ENCODE data around the gene LAMA1. TPM values are rescaled to one million over a fixed set of nuclear protein-coding genes. Genes with fewer than 3 reads are reported as not detected.

The LAMA1 gene
- total RNA-seq, 1 experiment from 2014 or later: not detected

DNA sequence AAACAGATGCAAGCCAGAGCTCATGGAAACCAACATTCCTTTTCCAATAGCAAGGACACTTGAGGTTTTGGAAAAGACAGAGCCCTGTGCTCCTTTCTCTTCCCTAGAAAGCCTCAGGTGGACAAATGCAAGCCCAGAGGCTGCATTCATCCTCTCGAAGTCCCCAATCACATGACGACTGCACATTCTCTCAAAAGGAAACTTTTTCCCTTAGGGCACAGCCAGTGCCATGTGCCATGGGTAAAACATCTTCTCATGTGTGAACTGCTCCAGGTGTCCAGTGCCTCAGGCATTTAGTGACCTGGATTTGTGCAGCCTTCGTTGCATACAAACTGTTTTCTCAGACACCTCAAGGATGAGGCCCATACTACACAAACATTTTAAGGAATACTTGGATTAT lies 140.7 kb downstream of the LAMA1 start:
- H3K36me3 ChIP-seq (ENCODE audit: low read depth, low read length): no peaks in the 10 kb centered on the region
- DNase-seq (no peak), ATAC-seq (no peak)
- H3K79me2 ChIP-seq (ENCODE audit: low read length): no peaks in the 10 kb centered on the region
- H3K9me3 ChIP-seq (ENCODE audit: low read length): no peaks in the 10 kb centered on the region
- intact Hi-C loops (cut with micrococcal nuclease): no loop called here
- H3K27me3 ChIP-seq (ENCODE audit: low read length): peaks cover 60% of the 10 kb centered on the region
- no peaks in the 10 kb centered on the region for H3K4me1 ChIP-seq (ENCODE audit: insufficient read depth, low read length)
- no peaks in the 10 kb centered on the region for H3F3A ChIP-seq (ENCODE audit: low read length, unreplicated experiment)
- H3K4me3 ChIP-seq (ENCODE audit: low read length): no peak overlapping the region
- ChIA-PET CTCF (no interaction called here), POLR2A (ENCODE audit: unreplicated experiment) (no interaction called here)
- no peak overlapping the region for H3K4me2 ChIP-seq (ENCODE audit: low read length)
- BruUV-seq (replicated peaks): no TSS peak
- H3K9ac ChIP-seq (ENCODE audit: low read length): no peak overlapping the region
- TF ChIP-seq, protein P1, sequence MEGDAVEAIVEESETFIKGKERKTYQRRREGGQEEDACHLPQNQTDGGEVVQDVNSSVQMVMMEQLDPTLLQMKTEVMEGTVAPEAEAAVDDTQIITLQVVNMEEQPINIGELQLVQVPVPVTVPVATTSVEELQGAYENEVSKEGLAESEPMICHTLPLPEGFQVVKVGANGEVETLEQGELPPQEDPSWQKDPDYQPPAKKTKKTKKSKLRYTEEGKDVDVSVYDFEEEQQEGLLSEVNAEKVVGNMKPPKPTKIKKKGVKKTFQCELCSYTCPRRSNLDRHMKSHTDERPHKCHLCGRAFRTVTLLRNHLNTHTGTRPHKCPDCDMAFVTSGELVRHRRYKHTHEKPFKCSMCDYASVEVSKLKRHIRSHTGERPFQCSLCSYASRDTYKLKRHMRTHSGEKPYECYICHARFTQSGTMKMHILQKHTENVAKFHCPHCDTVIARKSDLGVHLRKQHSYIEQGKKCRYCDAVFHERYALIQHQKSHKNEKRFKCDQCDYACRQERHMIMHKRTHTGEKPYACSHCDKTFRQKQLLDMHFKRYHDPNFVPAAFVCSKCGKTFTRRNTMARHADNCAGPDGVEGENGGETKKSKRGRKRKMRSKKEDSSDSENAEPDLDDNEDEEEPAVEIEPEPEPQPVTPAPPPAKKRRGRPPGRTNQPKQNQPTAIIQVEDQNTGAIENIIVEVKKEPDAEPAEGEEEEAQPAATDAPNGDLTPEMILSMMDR (conservative IDR thresholded peaks at IDR 0.05; ENCODE audit: low read depth, low read length): no peak
- TF ChIP-seq EZH2 (IDR thresholded peaks at IDR 0.05; ENCODE audit: low read length, unreplicated experiment): no peak
- TF ChIP-seq EZH2phosphoT487 (IDR thresholded peaks at IDR 0.05; ENCODE audit: borderline replicate concordance, low read length): no peak
- H3K9me2 ChIP-seq (replicated peaks; ENCODE audit: low read length): no peaks in the 10 kb centered on the region
- no peak overlapping the region for H2AFZ ChIP-seq (ENCODE audit: low read length)
- no peak overlapping the region for H3K27ac ChIP-seq (ENCODE audit: low read length)
- no peaks in the 10 kb centered on the region for H4K20me1 ChIP-seq (ENCODE audit: low read length)

DNA sequence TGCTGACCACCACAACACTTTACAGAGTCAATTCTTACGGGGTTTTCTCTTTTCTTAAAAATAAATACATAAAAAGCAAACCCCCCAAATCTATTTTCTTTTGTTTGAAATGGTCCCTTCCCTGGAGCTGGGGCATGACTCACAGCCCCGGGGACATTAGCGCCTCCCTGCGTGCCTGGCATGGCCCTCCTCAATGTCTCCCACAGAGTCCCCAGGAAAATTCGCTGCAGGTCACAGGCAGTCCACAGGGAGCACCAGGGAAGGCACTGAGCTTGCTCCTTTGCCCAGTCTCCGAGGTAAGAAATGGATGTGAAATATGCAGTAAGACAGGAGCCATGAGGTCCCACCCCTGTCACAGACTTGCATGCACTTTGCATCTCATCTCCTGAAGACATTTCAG lies 142.5 kb downstream of the LAMA1 start:
- Histone ChIP-seq H4K20me1 (ENCODE audit: low read length) (no peaks in the 10 kb centered on the region), H3K4me1 (ENCODE audit: insufficient read depth, low read length) (no peaks in the 10 kb centered on the region), H3F3A (ENCODE audit: low read length, unreplicated experiment) (no peaks in the 10 kb centered on the region), H3K4me3 (ENCODE audit: low read length) (no peak overlapping the region), H3K27ac (ENCODE audit: low read length) (no peak overlapping the region), H3K36me3 (ENCODE audit: low read depth, low read length) (no peaks in the 10 kb centered on the region), H3K9me2 (replicated peaks; ENCODE audit: low read length) (no peaks in the 10 kb centered on the region), H2AFZ (ENCODE audit: low read length) (no peak overlapping the region), H3K4me2 (ENCODE audit: low read length) (no peak overlapping the region), H3K9ac (ENCODE audit: low read length) (no peak overlapping the region), H3K79me2 (ENCODE audit: low read length) (no peaks in the 10 kb centered on the region), H3K27me3 (ENCODE audit: low read length) (peaks cover 70% of the 10 kb centered on the region), H3K9me3 (ENCODE audit: low read length) (no peaks in the 10 kb centered on the region)
- DNase-seq: no peak
- POLR2A ChIA-PET (ENCODE audit: unreplicated experiment): no interaction called here
- intact Hi-C loops (cut with micrococcal nuclease): no loop called here
- TF ChIP-seq, protein P1 (conservative IDR thresholded peaks at IDR 0.05; ENCODE audit: low read depth, low read length): no peak
- TF ChIP-seq EZH2 (IDR thresholded peaks at IDR 0.05; ENCODE audit: low read length, unreplicated experiment): no peak
- no peak for TF ChIP-seq EZH2phosphoT487 (IDR thresholded peaks at IDR 0.05; ENCODE audit: borderline replicate concordance, low read length)
- no TSS peak for BruUV-seq (replicated peaks)
- CTCF ChIA-PET: no interaction called here
- no peak for ATAC-seq

DNA sequence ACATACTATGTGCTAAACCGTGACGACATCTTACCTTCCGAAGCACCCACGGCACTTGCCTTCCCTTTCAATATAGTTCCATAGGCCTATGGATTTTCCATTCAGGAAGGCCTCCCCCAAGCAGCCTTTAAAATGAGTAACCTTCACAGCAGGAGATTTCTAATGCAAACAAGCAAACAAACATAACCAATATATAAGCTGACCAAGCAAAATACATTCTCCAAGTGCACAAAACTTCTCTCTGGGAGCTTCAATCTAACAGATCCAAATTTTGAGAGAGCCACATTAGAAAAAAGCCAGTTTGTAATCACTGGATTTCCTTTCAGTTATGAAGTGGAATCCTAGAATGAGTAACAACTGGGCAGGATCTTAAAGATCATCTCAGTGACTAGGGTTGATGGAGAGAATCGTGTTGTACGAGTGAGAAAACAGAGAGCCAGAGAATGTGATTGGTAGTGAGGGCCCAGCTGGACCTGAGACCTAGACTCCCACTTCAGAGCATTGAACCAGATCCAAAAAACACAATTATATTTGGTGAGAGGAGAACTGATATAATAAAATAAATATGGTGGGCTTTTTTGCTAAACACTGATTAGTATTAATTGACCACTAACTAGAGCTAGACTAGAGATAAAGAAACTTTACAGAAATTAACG lies 145.6 kb downstream of the LAMA1 start:
- H3K79me2 ChIP-seq (ENCODE audit: low read length): no peaks in the 10 kb centered on the region
- no peaks in the 10 kb centered on the region for H3K9me3 ChIP-seq (ENCODE audit: low read length)
- TF ChIP-seq, protein P1 (conservative IDR thresholded peaks at IDR 0.05; ENCODE audit: low read depth, low read length): no peak
- TF ChIP-seq EZH2 (IDR thresholded peaks at IDR 0.05; ENCODE audit: low read length, unreplicated experiment): no peak
- no peak for TF ChIP-seq EZH2phosphoT487 (IDR thresholded peaks at IDR 0.05; ENCODE audit: borderline replicate concordance, low read length)
- no peak overlapping the region for H3K4me3 ChIP-seq (ENCODE audit: low read length)
- no peaks in the 10 kb centered on the region for H3K4me1 ChIP-seq (ENCODE audit: insufficient read depth, low read length)
- H2AFZ ChIP-seq (ENCODE audit: low read length): no peak overlapping the region
- no peaks in the 10 kb centered on the region for H3K36me3 ChIP-seq (ENCODE audit: low read depth, low read length)
- H3F3A ChIP-seq (ENCODE audit: low read length, unreplicated experiment): no peaks in the 10 kb centered on the region
- no peak overlapping the region for H3K9ac ChIP-seq (ENCODE audit: low read length)
- no peaks in the 10 kb centered on the region for H4K20me1 ChIP-seq (ENCODE audit: low read length)
- no peak overlapping the region for H3K4me2 ChIP-seq (ENCODE audit: low read length)
- H3K9me2 ChIP-seq (replicated peaks; ENCODE audit: low read length): no peaks in the 10 kb centered on the region
- no peak for DNase-seq
- intact Hi-C loops (cut with micrococcal nuclease): no loop called here
- peaks cover 76% of the 10 kb centered on the region for H3K27me3 ChIP-seq (ENCODE audit: low read length)
- POLR2A ChIA-PET (ENCODE audit: unreplicated experiment): no interaction called here
- CTCF ChIA-PET: no interaction called here
- no TSS peak for BruUV-seq (replicated peaks)
- H3K27ac ChIP-seq (ENCODE audit: low read length): no peak overlapping the region
- no peak for ATAC-seq
